ENCODE data around the gene LMBR1. TPM values are rescaled to one million over a fixed set of nuclear protein-coding genes. Genes with fewer than 3 reads are reported as not detected.

The LMBR1 gene
- total RNA-seq, 4 donors from 2014 or later, result 39.9 to 63.0 (median 59.0) TPM

DNA sequence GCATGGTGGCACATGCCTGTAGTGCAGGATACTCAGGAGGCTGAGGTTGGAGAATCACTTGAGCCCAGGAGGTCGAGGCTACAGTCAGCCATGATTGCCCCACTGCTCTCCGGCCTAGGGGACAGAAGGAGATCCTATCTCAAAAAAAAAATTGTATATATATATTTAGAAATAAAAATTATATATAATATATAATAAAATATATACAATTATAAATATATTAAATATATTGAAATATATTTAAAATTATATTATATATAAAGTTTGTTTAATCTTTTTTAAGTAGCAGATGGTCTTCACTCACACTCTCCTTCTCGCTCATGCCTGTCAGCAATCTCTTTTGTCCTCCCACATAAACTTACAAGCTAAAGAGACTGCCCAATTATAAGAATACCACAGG, 58.5 kb downstream of the LMBR1 start:
- Histone ChIP-seq H3K36me3 (peaks cover 0 to 34% of the 10 kb centered on the region in 2 donors), H3K9me3 (no peaks in the 10 kb centered on the region), H3K4me1 (no peaks in the 10 kb centered on the region), H3K4me3 (no peak overlapping the region), H3K27ac (no peak overlapping the region), H3K27me3 (no peaks in the 10 kb centered on the region)
- no peak for ATAC-seq
- 83 to 90% methylated on average over 2 to 3 of the region's 3 CpGs for WGBS, 2 donors (ENCODE audit: low coverage in 1 of 2)
- no peak for TF ChIP-seq POLR2A (IDR thresholded peaks at IDR 0.05)
- no peak for TF ChIP-seq POLR2AphosphoS5 (IDR thresholded peaks at IDR 0.05)
- TF ChIP-seq, protein P1, sequence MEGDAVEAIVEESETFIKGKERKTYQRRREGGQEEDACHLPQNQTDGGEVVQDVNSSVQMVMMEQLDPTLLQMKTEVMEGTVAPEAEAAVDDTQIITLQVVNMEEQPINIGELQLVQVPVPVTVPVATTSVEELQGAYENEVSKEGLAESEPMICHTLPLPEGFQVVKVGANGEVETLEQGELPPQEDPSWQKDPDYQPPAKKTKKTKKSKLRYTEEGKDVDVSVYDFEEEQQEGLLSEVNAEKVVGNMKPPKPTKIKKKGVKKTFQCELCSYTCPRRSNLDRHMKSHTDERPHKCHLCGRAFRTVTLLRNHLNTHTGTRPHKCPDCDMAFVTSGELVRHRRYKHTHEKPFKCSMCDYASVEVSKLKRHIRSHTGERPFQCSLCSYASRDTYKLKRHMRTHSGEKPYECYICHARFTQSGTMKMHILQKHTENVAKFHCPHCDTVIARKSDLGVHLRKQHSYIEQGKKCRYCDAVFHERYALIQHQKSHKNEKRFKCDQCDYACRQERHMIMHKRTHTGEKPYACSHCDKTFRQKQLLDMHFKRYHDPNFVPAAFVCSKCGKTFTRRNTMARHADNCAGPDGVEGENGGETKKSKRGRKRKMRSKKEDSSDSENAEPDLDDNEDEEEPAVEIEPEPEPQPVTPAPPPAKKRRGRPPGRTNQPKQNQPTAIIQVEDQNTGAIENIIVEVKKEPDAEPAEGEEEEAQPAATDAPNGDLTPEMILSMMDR (IDR thresholded peaks at IDR 0.05), result no peak
- TF ChIP-seq EP300 (IDR thresholded peaks at IDR 0.05), result no peak

DNA sequence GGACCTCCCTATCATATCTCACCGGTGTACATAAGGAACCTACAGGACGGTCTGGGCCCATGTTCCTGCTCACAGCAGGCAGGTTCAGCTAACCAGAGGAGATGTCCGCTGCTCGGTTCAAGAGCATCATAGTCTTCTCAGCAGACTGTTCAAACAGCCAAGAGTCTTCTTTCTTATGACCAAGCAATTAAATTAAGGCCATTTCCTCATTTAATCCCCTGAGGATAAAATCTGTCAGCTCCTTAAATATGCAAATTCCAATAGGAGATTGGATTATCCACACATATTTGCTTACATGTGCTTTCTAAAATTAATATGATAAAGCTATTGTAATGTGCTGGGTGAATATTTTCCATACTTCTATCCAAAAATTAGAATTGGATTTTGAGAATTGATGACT, 59.7 kb downstream of the LMBR1 start:
- no peak for TF ChIP-seq EP300 (IDR thresholded peaks at IDR 0.05)
- TF ChIP-seq, protein P1 (IDR thresholded peaks at IDR 0.05), result no peak
- TF ChIP-seq POLR2A (IDR thresholded peaks at IDR 0.05), result no peak
- no peak for TF ChIP-seq POLR2AphosphoS5 (IDR thresholded peaks at IDR 0.05)
- H3K4me1 ChIP-seq, result no peaks in the 10 kb centered on the region
- ATAC-seq, result no peak
- no peaks in the 10 kb centered on the region for H3K27me3 ChIP-seq
- no peaks in the 10 kb centered on the region for H3K9me3 ChIP-seq
- H3K36me3 ChIP-seq, result peaks cover 0 to 34% of the 10 kb centered on the region in 2 donors
- WGBS, 2 donors (ENCODE audit: low coverage in 1 of 2), result 95 to 100% methylated on average over 2 to 4 of the region's 4 CpGs
- H3K4me3 ChIP-seq, result no peak overlapping the region
- H3K27ac ChIP-seq, result no peak overlapping the region

DNA sequence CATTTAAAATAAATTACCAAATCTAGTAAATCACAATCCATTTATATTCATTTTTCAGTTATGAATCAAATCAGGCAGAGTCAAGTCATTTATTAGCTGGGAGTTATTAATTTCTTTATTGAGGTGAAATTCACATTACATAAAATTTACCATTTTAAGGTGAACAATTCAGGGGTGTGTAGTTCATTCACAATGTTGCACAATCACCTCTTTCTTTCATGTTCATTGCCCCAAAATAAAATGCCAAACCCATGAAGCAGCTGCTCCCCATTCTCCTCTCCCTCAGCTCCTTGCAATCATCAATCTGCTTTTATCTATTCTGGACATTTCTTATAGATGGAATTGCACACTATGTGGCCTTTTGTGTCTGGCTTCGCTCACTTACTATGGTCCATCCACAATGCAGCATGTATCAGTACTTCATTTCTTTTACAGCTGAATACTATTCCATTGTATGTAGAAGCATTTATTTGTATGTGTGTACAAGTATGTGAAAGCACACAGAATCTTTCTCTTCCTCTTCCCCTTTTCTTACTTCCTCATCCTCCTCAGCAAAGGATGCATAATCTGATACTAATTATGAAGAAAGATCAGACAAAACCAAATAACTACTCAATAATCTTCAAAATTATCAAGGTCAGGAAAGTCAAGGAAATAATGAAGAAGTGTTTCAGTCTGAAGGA, 60.6 kb downstream of the LMBR1 start:
- H3K9me3 ChIP-seq, result no peaks in the 10 kb centered on the region
- TF ChIP-seq EP300 (IDR thresholded peaks at IDR 0.05) (no peak), POLR2AphosphoS5 (IDR thresholded peaks at IDR 0.05) (no peak), POLR2A (IDR thresholded peaks at IDR 0.05) (no peak)
- TF ChIP-seq, protein P1 (IDR thresholded peaks at IDR 0.05), result no peak
- no peaks in the 10 kb centered on the region for H3K4me1 ChIP-seq
- no peak overlapping the region for H3K27ac ChIP-seq
- H3K27me3 ChIP-seq, result no peaks in the 10 kb centered on the region
- ATAC-seq, result no peak
- H3K36me3 ChIP-seq, result peaks cover 0 to 34% of the 10 kb centered on the region in 2 donors
- 87 to 90% methylated on average over 1 of the region's 1 CpG for WGBS, 2 donors (ENCODE audit: low coverage in 1 of 2)
- H3K4me3 ChIP-seq, result no peak overlapping the region

DNA sequence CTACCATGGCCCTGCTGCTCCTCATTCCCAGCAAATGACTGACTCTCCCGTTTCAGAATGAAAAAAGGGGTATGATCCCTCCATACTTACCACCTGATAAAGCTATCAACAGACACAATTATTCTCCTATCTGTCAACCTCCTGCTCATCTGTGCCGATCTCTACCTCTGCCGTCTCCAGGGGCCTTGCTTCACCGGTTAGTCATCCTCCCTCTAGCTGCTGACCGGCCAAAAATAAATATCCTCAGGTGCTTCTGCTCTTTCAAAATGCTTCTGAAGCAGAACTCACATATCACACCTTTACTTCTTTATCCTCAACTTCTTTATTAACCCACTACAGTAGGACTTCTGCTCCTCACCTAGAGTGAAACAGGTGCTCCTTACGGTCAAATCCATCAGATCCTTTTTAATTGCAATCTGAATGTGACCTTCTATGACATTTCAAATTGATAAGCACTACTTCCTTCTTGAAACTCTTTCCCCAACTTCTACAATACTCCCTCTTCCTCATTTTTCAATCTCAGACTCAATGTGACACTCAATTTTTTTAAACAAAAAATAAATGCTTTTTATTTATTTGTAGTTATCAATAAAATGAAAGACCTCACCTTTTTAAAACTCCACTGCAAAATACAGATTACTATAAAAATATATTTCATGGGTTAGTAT, 63.2 kb downstream of the LMBR1 start:
- ATAC-seq, result no peak
- Histone ChIP-seq H3K36me3 (peaks cover 0 to 38% of the 10 kb centered on the region in 2 donors), H3K4me1 (no peaks in the 10 kb centered on the region), H3K27ac (no peak overlapping the region), H3K27me3 (no peaks in the 10 kb centered on the region), H3K9me3 (no peaks in the 10 kb centered on the region), H3K4me3 (no peak overlapping the region)
- TF ChIP-seq EP300 (IDR thresholded peaks at IDR 0.05) (no peak), POLR2A (IDR thresholded peaks at IDR 0.05) (no peak)
- TF ChIP-seq, protein P1 (IDR thresholded peaks at IDR 0.05), result no peak
- WGBS, 2 donors (ENCODE audit: low coverage in 1 of 2), result 85 to 86% methylated on average over 5 to 6 of the region's 6 CpGs

Measured in gastroesophageal sphincter (tissue), 4 donors.